H1 (cell line): ENCODE data around the gene ILKAP. TPM values are rescaled to one million over a fixed set of nuclear protein-coding genes. Genes with fewer than 3 reads are reported as not detected.

Source experiments
- CHD7 ChIP-seq: fragments of 300-600 bp; sonication (generic); IDR thresholded peaks from 2 replicates; pipeline ENCODE4 v1.7.1; 2012; ENCODE audit warnings: low read length, moderate library complexity, mild to moderate bottlenecking, inconsistent platforms; ENCODE audit not compliant: insufficient replicate concordance
- EZH2 ChIP-seq: fragments of 200-600 bp; sonication (generic); IDR thresholded peaks from 2 replicates; pipeline ENCODE4 v1.7.1; 2012; ENCODE audit warnings: low read depth, mild to moderate bottlenecking, moderate library complexity, low read length, inconsistent platforms; ENCODE audit not compliant: severe bottlenecking
- polyA plus RNA-seq, 7 experiments: library from polyadenylated mRNA; depleted of rRNA in 3 of 7; stranded (reverse) in 5 of 7; unstranded in 2 of 7; fragments of >200 nt in 5 of 7; fragments of 200-250 nt in 2 of 7; gene quantifications; 1 replicate in 5 of 7; 2 replicates in 1 of 7; 4 replicates in 1 of 7; pipeline versions ENCODE4 v1.2.1 to v1.2.3, GENCODE V29; 2011 to 2013; ENCODE audit warnings: missing spikeins in 2 of 7, mixed read lengths in 2 of 7
- total RNA-seq: library from RNA; stranded (reverse); fragmentation: NEBNext Ultra II Directional; extraction: Animal tissue kit (Norgen Biotek cat#: 25700); gene quantifications from 2 replicates; pipeline ENCODE4 v1.2.1, GENCODE V29; 2021

The ILKAP gene
- total and polyA plus RNA-seq, 2 of the 8 experiments (the other 6 are each of a cell fraction or from before 2014, with no cell fraction given): 23.5 to 33.8 TPM

GRCh38 chr2:238125127-238125885 is 78.2 kb downstream of the ILKAP start (continued):
- no peak for TF ChIP-seq CHD7
- TF ChIP-seq EZH2: no peak
- TF ChIP-seq, all 59 proteins: peak for 0
